H1 (cell line): ENCODE measurements around the gene ERVW-1. TPM values are rescaled to one million over a fixed set of nuclear protein-coding genes. Genes with fewer than 3 reads are reported as not detected.

Source experiments
- CTCF ChIA-PET: fragments of 300-600 bp; sonication (Branson Sonifier 250); formaldehyde crosslinking; loops from one replicate; lab custom pipeline; 2021; ENCODE audit not compliant: partially characterized antibody; lab: Charles Lee
- POLR2A ChIA-PET: fragments of 300-600 bp; sonication (Branson Sonifier 250); formaldehyde crosslinking; loops from one replicate; lab custom pipeline; 2021; ENCODE audit warnings: inconsistent platforms; ENCODE audit not compliant: partially characterized antibody; lab: Charles Lee
- DNase-seq, 2 experiments: peaks; one replicate each; pipeline versions ENCODE4 v3.0.0 to v3.0.0-alpha.2; 2010 to 2022; ENCODE audit warnings: low spot score in 2 of 2, low read depth in 1 of 2, mixed read lengths in 1 of 2
- FAIRE-seq: peaks from 2 replicates; lab custom pipeline; 2011; peaks lifted over from hg19 to GRCh38; lab: Jason Lieb, UNC
- H2AFZ ChIP-seq: 2 replicates; pipeline ENCODE4 v1.8.1; 2012; ENCODE audit warnings: low read length, inconsistent platforms
- H2AK5ac ChIP-seq: 2 replicates; pipeline ENCODE4 v1.6.1; 2013; ENCODE audit warnings: low read depth, low read length
- H2BK120ac ChIP-seq: replicated peaks from 2 replicates; pipeline ENCODE3; 2013; ENCODE audit warnings: low read depth, low read length, inconsistent platforms
- H2BK12ac ChIP-seq: 2 replicates; pipeline ENCODE4 v1.6.1; 2013; ENCODE audit warnings: low read depth, low read length
- H2BK15ac ChIP-seq: 2 replicates; pipeline ENCODE4 v1.6.1; 2013; ENCODE audit warnings: low read length
- H2BK20ac ChIP-seq: 2 replicates; pipeline ENCODE4 v1.6.1; 2013; ENCODE audit warnings: low read length
- H2BK5ac ChIP-seq: 2 replicates; pipeline ENCODE4 v1.6.1; 2013; ENCODE audit warnings: low read depth, low read length
- H3K14ac ChIP-seq: 2 replicates; pipeline ENCODE4 v1.6.1; 2013; ENCODE audit warnings: inconsistent platforms; ENCODE audit not compliant: insufficient read length
- H3K18ac ChIP-seq: 2 replicates; pipeline ENCODE4 v1.6.1; 2013; ENCODE audit warnings: low read length; ENCODE audit errors: extremely low read depth
- H3K23ac ChIP-seq: 2 replicates; pipeline ENCODE4 v1.6.1; 2013; ENCODE audit warnings: inconsistent platforms; ENCODE audit not compliant: insufficient read length
- H3K23me2 ChIP-seq: 2 replicates; pipeline ENCODE4 v1.6.1; 2013; ENCODE audit warnings: low read depth, low read length
- H3K27ac ChIP-seq: 2 replicates; pipeline ENCODE4 v1.6.1; 2011; ENCODE audit warnings: low read depth, low read length, inconsistent platforms
- H3K27me3 ChIP-seq, 4 experiments: replicated peaks in 1 of 4; 1 replicate in 1 of 4; 2 replicates in 3 of 4; pipeline versions ENCODE4 v1.6.1 to v1.8.1; 2011 to 2013; ENCODE audit warnings: low read length in 3 of 4, mild to moderate bottlenecking in 3 of 4, inconsistent platforms in 2 of 4, mixed read lengths in 2 of 4, moderate library complexity in 1 of 4; ENCODE audit not compliant: control insufficient read depth in 3 of 4, insufficient read depth in 3 of 4; ENCODE audit errors: extremely low read depth in 1 of 4
- H3K36me3 ChIP-seq, 4 experiments: 2 replicates each; pipeline versions ENCODE4 v1.6.1 to v1.8.1; 2011 to 2013; ENCODE audit warnings: mild to moderate bottlenecking in 4 of 4, low read length in 3 of 4, moderate library complexity in 2 of 4, control low read depth in 1 of 4, inconsistent platforms in 1 of 4; ENCODE audit not compliant: insufficient read depth in 4 of 4, control insufficient read depth in 2 of 4
- H3K4ac ChIP-seq: replicated peaks from 2 replicates; pipeline ENCODE3; 2013; ENCODE audit warnings: low read length, low read depth, mixed read lengths, inconsistent platforms; ENCODE audit not compliant: insufficient read length
- H3K4me1 ChIP-seq, 4 experiments: replicated peaks in 1 of 4; 1 replicate in 1 of 4; 2 replicates in 3 of 4; pipeline versions ENCODE4 v1.6.1 to v1.8.1; 2011 to 2013; ENCODE audit warnings: low read length in 3 of 4, inconsistent platforms in 2 of 4, mixed read lengths in 1 of 4; ENCODE audit not compliant: insufficient read depth in 4 of 4, control insufficient read depth in 3 of 4
- H3K4me2 ChIP-seq, 2 experiments: 2 replicates each; pipeline versions ENCODE4 v1.6.1 to v1.8.1; 2011 to 2013; ENCODE audit warnings: low read depth in 2 of 2, low read length in 2 of 2, control low read depth in 1 of 2, inconsistent platforms in 1 of 2, mild to moderate bottlenecking in 1 of 2; ENCODE audit not compliant: insufficient read depth in 1 of 2
- H3K4me3 ChIP-seq, 4 experiments: fragments of 200-600, 300-600 bp in 1 of 4; sonication (generic), shearing (Covaris generic), sonication (Bioruptor Twin) in 1 of 4; 2 replicates each; pipeline versions ENCODE4 v1.5.1 to v1.8.1; 2011 to 2016; ENCODE audit warnings: low read length in 4 of 4, low read depth in 3 of 4, control low read depth in 2 of 4, inconsistent platforms in 2 of 4, mild to moderate bottlenecking in 2 of 4, mixed read lengths in 1 of 4, moderate library complexity in 1 of 4; ENCODE audit not compliant: insufficient read depth in 2 of 4; ENCODE audit errors: extremely low read depth in 1 of 4
- H3K56ac ChIP-seq: replicated peaks from 2 replicates; pipeline ENCODE3; 2013; ENCODE audit warnings: low read depth, mild to moderate bottlenecking, mixed read lengths, low read length, inconsistent platforms; ENCODE audit not compliant: insufficient read length
- H3K79me1 ChIP-seq: 2 replicates; pipeline ENCODE4 v1.6.1; 2013; ENCODE audit warnings: low read depth, low read length, control low read depth
- H3K79me2 ChIP-seq, 2 experiments: 2 replicates each; pipeline versions ENCODE4 v1.6.1 to v1.8.1; 2012 to 2013; ENCODE audit warnings: low read length in 2 of 2, mild to moderate bottlenecking in 2 of 2, inconsistent platforms in 1 of 2; ENCODE audit not compliant: insufficient read depth in 2 of 2, control insufficient read depth in 1 of 2
- H3K9ac ChIP-seq, 4 experiments: replicated peaks in 1 of 4; 1 replicate in 1 of 4; 2 replicates in 3 of 4; pipeline versions ENCODE4 v1.6.1 to v1.8.1; 2011 to 2013; ENCODE audit warnings: low read depth in 3 of 4, low read length in 3 of 4, control low read depth in 2 of 4, mild to moderate bottlenecking in 2 of 4, moderate library complexity in 2 of 4, inconsistent platforms in 1 of 4; ENCODE audit errors: extremely low read depth in 1 of 4
- H3K9me3 ChIP-seq, 2 experiments: 2 replicates each; pipeline versions ENCODE4 v1.6.1 to v1.8.1; 2012 to 2013; ENCODE audit warnings: mild to moderate bottlenecking in 2 of 2, moderate library complexity in 2 of 2, control low read depth in 1 of 2, inconsistent platforms in 1 of 2, low read depth in 1 of 2, low read length in 1 of 2, mixed read lengths in 1 of 2; ENCODE audit not compliant: insufficient read depth in 2 of 2
- H4K20me1 ChIP-seq, 2 experiments: replicated peaks in 1 of 2; 2 replicates each; pipeline versions ENCODE3 to v1.8.1; 2011 to 2013; ENCODE audit warnings: inconsistent platforms in 2 of 2, low read length in 2 of 2, mild to moderate bottlenecking in 1 of 2; ENCODE audit not compliant: insufficient read depth in 2 of 2, control insufficient read depth in 1 of 2
- H4K5ac ChIP-seq: 2 replicates; pipeline ENCODE4 v1.6.1; 2013; ENCODE audit warnings: low read length, low read depth, mixed read lengths, inconsistent platforms; ENCODE audit not compliant: insufficient read length
- H4K8ac ChIP-seq: 2 replicates; pipeline ENCODE4 v1.8.0; 2013; ENCODE audit warnings: mild to moderate bottlenecking, moderate library complexity, low read length, inconsistent platforms; ENCODE audit not compliant: insufficient read depth; ENCODE audit errors: extremely low read depth
- H4K91ac ChIP-seq: replicated peaks from 2 replicates; pipeline ENCODE3; 2013; ENCODE audit warnings: low read length, mixed read lengths, inconsistent platforms; ENCODE audit not compliant: insufficient read length
- ASH2L ChIP-seq: fragments of 200-600, 300-600 bp; sonication (generic); IDR thresholded peaks from one replicate; pipeline ENCODE4 v1.7.1; 2017; ENCODE audit warnings: low read length
- BACH1 ChIP-seq: IDR thresholded peaks from 2 replicates; pipeline ENCODE4 v1.6.1; 2012; ENCODE audit warnings: low read length, improper control_type of control experiment
- CREB1 ChIP-seq: IDR thresholded peaks from 2 replicates; pipeline ENCODE4 v1.6.1; 2012; ENCODE audit warnings: inconsistent platforms
- EZH2 ChIP-seq: fragments of 200-600 bp; sonication (generic); IDR thresholded peaks from 2 replicates; pipeline ENCODE4 v1.7.1; 2012; ENCODE audit warnings: low read depth, mild to moderate bottlenecking, moderate library complexity, low read length, inconsistent platforms; ENCODE audit not compliant: severe bottlenecking
- GABPA ChIP-seq: IDR thresholded peaks from 2 replicates; pipeline ENCODE4 v1.6.1; 2011; ENCODE audit warnings: mild to moderate bottlenecking, low read length, moderate library complexity, borderline replicate concordance; ENCODE audit not compliant: insufficient read depth
- GTF2F1 ChIP-seq: IDR thresholded peaks from 2 replicates; pipeline ENCODE4 v1.6.1; 2012; ENCODE audit warnings: low read depth, low read length, improper control_type of control experiment, borderline replicate concordance
- NANOG ChIP-seq: IDR thresholded peaks from 2 replicates; pipeline ENCODE4 v1.6.1; 2011; ENCODE audit warnings: low read length, low read depth, mild to moderate bottlenecking, inconsistent platforms; ENCODE audit not compliant: insufficient read depth, poor library complexity, severe bottlenecking
- POLR2AphosphoS5 ChIP-seq: IDR thresholded peaks from 2 replicates; pipeline ENCODE4 v1.6.1; 2011; ENCODE audit warnings: low read depth, low read length
- RXRA ChIP-seq: IDR thresholded peaks from 2 replicates; pipeline ENCODE4 v1.6.1; 2011; ENCODE audit warnings: low read depth, mild to moderate bottlenecking, low read length, moderate library complexity; ENCODE audit not compliant: insufficient read depth
- SIN3A ChIP-seq, 2 experiments: IDR thresholded peaks in 1 of 2; conservative IDR thresholded peaks in 1 of 2; 2 replicates each; pipeline ENCODE4 v1.6.1; 2011 to 2012; ENCODE audit warnings: low read length in 2 of 2, improper control_type of control experiment in 1 of 2, low read depth in 1 of 2, mild to moderate bottlenecking in 1 of 2
- SIX5 ChIP-seq: IDR thresholded peaks from 2 replicates; pipeline ENCODE4 v1.6.1; 2011; ENCODE audit warnings: mild to moderate bottlenecking, low read depth, low read length
- SP1 ChIP-seq: IDR thresholded peaks from 2 replicates; pipeline ENCODE4 v1.6.1; 2011; ENCODE audit warnings: low read depth, low read length
- WGBS, 2 experiments: shearing (Covaris generic) in 1 of 2; methylation state at CpG; one replicate each; pipeline versions ENCODE4 v1.1.6 to v1.1.7; 2013 to 2015; ENCODE audit warnings: low lambda C conversion rate in 2 of 2, mixed read lengths in 2 of 2, inconsistent platforms in 1 of 2, low coverage in 1 of 2, missing lambda C conversion rate in 1 of 2; ENCODE audit not compliant: insufficient replicate concordance in 2 of 2, insufficient coverage in 1 of 2, insufficient read length in 1 of 2; ENCODE audit errors: extremely low coverage in 1 of 2, missing lambda C conversion rate in 1 of 2; 5-methylcytosine and 5-hydroxymethylcytosine counted together
- polyA plus RNA-seq, 7 experiments: library from polyadenylated mRNA; depleted of rRNA in 3 of 7; stranded (reverse) in 5 of 7; unstranded in 2 of 7; fragments of >200 nt in 5 of 7; fragments of 200-250 nt in 2 of 7; gene quantifications; 1 replicate in 5 of 7; 2 replicates in 1 of 7; 4 replicates in 1 of 7; pipeline versions ENCODE4 v1.2.1 to v1.2.3, GENCODE V29; 2011 to 2013; ENCODE audit warnings: missing spikeins in 2 of 7, mixed read lengths in 2 of 7
- total RNA-seq: library from RNA; stranded (reverse); fragmentation: NEBNext Ultra II Directional; extraction: Animal tissue kit (Norgen Biotek cat#: 25700); gene quantifications from 2 replicates; pipeline ENCODE4 v1.2.1, GENCODE V29; 2021

The ERVW-1 gene
- total and polyA plus RNA-seq, 2 of the 8 experiments (the other 6 are each of a cell fraction or from before 2014, with no cell fraction given), result 0.08 TPM; not detected in 1

DNA sequence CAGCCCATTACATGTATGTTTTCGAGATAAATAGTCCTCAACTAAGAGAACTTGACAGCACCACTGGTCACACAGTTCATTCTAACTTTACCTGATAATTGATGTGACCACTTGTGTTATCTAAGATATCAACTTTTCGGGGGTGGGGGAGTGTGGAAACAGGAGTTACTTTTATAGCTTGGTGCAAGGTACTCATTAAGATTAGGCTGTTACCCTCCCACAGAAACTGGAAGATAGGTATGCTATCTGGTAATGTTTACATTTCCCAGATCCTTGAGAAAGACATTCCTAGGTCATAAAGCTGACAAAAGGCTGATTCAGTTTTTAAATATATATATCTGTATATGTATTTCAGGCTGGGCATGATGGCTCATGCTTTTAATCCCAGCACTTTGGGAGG, 11.1 kb downstream of the ERVW-1 start:
- peaks cover 4 to 8% of the 10 kb centered on the region in 2 experiments; a peak in 3 of 4 replicates for H3K9me3 ChIP-seq
- DNase-seq (no peak), FAIRE-seq (no peak)
- H3K4me2 ChIP-seq, result no peak overlapping the region
- H3K4me1 ChIP-seq, result no peaks in the 10 kb centered on the region
- H2BK15ac ChIP-seq, result no peak overlapping the region
- no peak overlapping the region for H2AK5ac ChIP-seq
- TF ChIP-seq SIN3A (conservative IDR thresholded peaks at IDR 0.05 in 1 of 2, IDR thresholded peaks at IDR 0.05 in 1 of 2; ENCODE audit: low read depth in 1 of 2, low read length in 2 of 2) (no peak), POLR2AphosphoS5 (no peak), RXRA (no peak), EZH2 (no peak), BACH1 (no peak), CREB1 (no peak), GTF2F1 (no peak), SIX5 (no peak), SP1 (no peak), NANOG (no peak), ASH2L (no peak), GABPA (no peak)
- no peak overlapping the region for H3K56ac ChIP-seq
- no peak overlapping the region for H4K5ac ChIP-seq
- CTCF ChIA-PET, result interaction anchor here (1.0 kb wide), 1 partner anchor 42 kb away, joined by 3 read pairs; no protein-coding TSS in a partner anchor
- no peak overlapping the region for H3K9ac ChIP-seq
- POLR2A ChIA-PET, result interaction anchor here (1.1 to 1.4 kb wide), 2 partner anchors 15 to 51 kb away, joined by 3 read pairs; no protein-coding TSS in a partner anchor
- H4K20me1 ChIP-seq, result no peaks in the 10 kb centered on the region
- H3K79me1 ChIP-seq, result no peaks in the 10 kb centered on the region
- no peak overlapping the region for H4K8ac ChIP-seq
- no peak overlapping the region for H3K14ac ChIP-seq
- no peak overlapping the region for H2BK12ac ChIP-seq
- H3K36me3 ChIP-seq, result peaks cover 0 to 2% (median 0%) of the 10 kb centered on the region in 4 experiments; a peak in 1 of 8 replicates
- no peak overlapping the region for H2BK120ac ChIP-seq
- H2AFZ ChIP-seq, result no peak overlapping the region
- no peaks in the 10 kb centered on the region for H3K79me2 ChIP-seq
- no peak overlapping the region for H3K4me3 ChIP-seq
- H3K27me3 ChIP-seq, result no peaks in the 10 kb centered on the region
- H3K4ac ChIP-seq, result no peak overlapping the region
- no peak overlapping the region for H3K27ac ChIP-seq
- no peak overlapping the region for H2BK20ac ChIP-seq
- H2BK5ac ChIP-seq, result no peak overlapping the region
- no peak overlapping the region for H3K18ac ChIP-seq
- H4K91ac ChIP-seq, result no peak overlapping the region
- WGBS, 2 experiments, result 95% methylated on average over 2 of the region's 2 CpGs; no CpG with 5 or more reads in 1 of the 2 experiments
- no peaks in the 10 kb centered on the region for H3K23me2 ChIP-seq
- no peak overlapping the region for H3K23ac ChIP-seq
